HG03175 (cell line): ENCODE measurements around the gene TM7SF3.
"Not testable (repeated sequence)": the region's sequence is repeated elsewhere in the genome, so short reads cannot be mapped to it uniquely, and the experiment has no call there.

Experiments used
- ATAC-seq: cut with Tn5 transposase; IDR thresholded peaks from one replicate; pipeline ENCODE4 v1.9.1; 2021; ENCODE audit warnings: mild to moderate bottlenecking, moderate library complexity; ENCODE audit not compliant: unreplicated experiment

Gene TM7SF3

GRCh38 chr12:26982866-26983265, 31.3 kb downstream of the TM7SF3 start:
- no peak for ATAC-seq

- no peak for ATAC-seq
Measured at GRCh38 chr12:26979733-26980132, 34.5 kb downstream of the TM7SF3 start.

GRCh38 chr12:26978801-26979200, 35.4 kb downstream of the TM7SF3 start:
- ATAC-seq = no peak

GRCh38 chr12:26976687-26977086, 37.5 kb downstream of the TM7SF3 start:
- no peak for ATAC-seq

- ATAC-seq = peak; percentile 92
Measured at GRCh38 chr12:26971963-26972362, 42.2 kb downstream of the TM7SF3 start.

GRCh38 chr12:26970136-26970535, 44.0 kb downstream of the TM7SF3 start:
- no peak for ATAC-seq

GRCh38 chr12:26966842-26967241, 47.3 kb downstream of the TM7SF3 start:
- ATAC-seq = no peak

- ATAC-seq = no peak
Measured at GRCh38 chr12:26963413-26963812, 50.8 kb downstream of the TM7SF3 start.

- ATAC-seq = no peak
Measured at GRCh38 chr12:26961803-26962202, 52.4 kb downstream of the TM7SF3 start.

- not testable (repeated sequence) for ATAC-seq
Measured at GRCh38 chr12:26961391-26961790, 52.8 kb downstream of the TM7SF3 start.

- no peak for ATAC-seq
Measured at GRCh38 chr12:26954027-26954426, 60.2 kb downstream of the TM7SF3 start.

- no peak for ATAC-seq
Measured at GRCh38 chr12:26953447-26953846, 60.7 kb downstream of the TM7SF3 start.

- ATAC-seq = no peak
Measured at GRCh38 chr12:26948309-26948708, 65.9 kb downstream of the TM7SF3 start.

- ATAC-seq = no peak
Measured at GRCh38 chr12:26941215-26941594, 73.0 kb downstream of the TM7SF3 start.

- ATAC-seq = no peak
Measured at GRCh38 chr12:26940516-26941214, 73.5 kb downstream of the TM7SF3 start.

- no peak for ATAC-seq
Measured at GRCh38 chr12:26939953-26940352, 74.2 kb downstream of the TM7SF3 start.

- ATAC-seq = no peak
Measured at GRCh38 chr12:26939192-26939832, 74.9 kb downstream of the TM7SF3 start.

- peak; percentile 12 for ATAC-seq
Measured at GRCh38 chr12:26938701-26939062, 75.5 kb downstream of the TM7SF3 start.

- peak; percentile 84 for ATAC-seq
Measured at GRCh38 chr12:26937863-26938700, 76.1 kb downstream of the TM7SF3 start, which contains the start of the genes FGFR1OP2 and INTS13. TSS of gene FGFR1OP2 (plus strand) at chr12:26938470. CDS start at chr12:26954159, 15,689 bp downstream. TSS of gene INTS13 (minus strand) at chr12:26937981. CDS start at chr12:26936803, 1,178 bp downstream.

- ATAC-seq = no peak
Measured at GRCh38 chr12:26937443-26937862, 76.7 kb downstream of the TM7SF3 start.
